Chondrocyte (in vitro differentiated cells): ENCODE results near the gene DENND1B. TPM values are rescaled to one million over a fixed set of nuclear protein-coding genes. Genes with fewer than 3 reads are reported as not detected.
"Not testable (repeated sequence)": the region's sequence is repeated elsewhere in the genome, so short reads cannot be mapped to it uniquely, and the experiment has no call there.

Experiments used
- DNase-seq: peaks from one replicate; pipeline ENCODE4 v3.0.0; 2021; ENCODE audit warnings: mixed read lengths, low spot score
- H3K27ac Mint-ChIP-seq: one replicate; pipeline ENCODE4 v1.8.0; 2021; ENCODE audit warnings: mild to moderate bottlenecking, moderate library complexity, mixed read lengths; ENCODE audit not compliant: unreplicated experiment
- H3K27me3 Mint-ChIP-seq: 2 replicates; pipeline ENCODE4 v1.8.0; 2021; ENCODE audit warnings: low read depth, mixed read lengths
- H3K36me3 Mint-ChIP-seq: 2 replicates; pipeline ENCODE4 v1.8.0; 2021; ENCODE audit warnings: low read depth, mixed read lengths
- H3K4me1 Mint-ChIP-seq: 2 replicates; pipeline ENCODE4 v1.8.0; 2021; ENCODE audit warnings: low read depth, mild to moderate bottlenecking, mixed read lengths
- H3K4me3 Mint-ChIP-seq: one replicate; pipeline ENCODE4 v1.8.0; 2021; ENCODE audit warnings: mild to moderate bottlenecking, moderate library complexity, mixed read lengths; ENCODE audit not compliant: unreplicated experiment
- H3K9me3 Mint-ChIP-seq: 2 replicates; pipeline ENCODE4 v1.8.0; 2021; ENCODE audit warnings: low read depth, mixed read lengths
- total RNA-seq: library from RNA; stranded (reverse); gene quantifications from 3 replicates; pipeline ENCODE4 v1.2.1, GENCODE V29; 2021
- TF ChIP-seq, protein P1 (sequence below): fragments of 200-600 bp; sonication (generic); IDR thresholded peaks from 2 replicates; pipeline ENCODE4 v1.5.0; 2021; ENCODE audit warnings: antibody characterized with exemption, mild to moderate bottlenecking, moderate library complexity

DENND1B gene
- total RNA-seq, 1 donor from 2014 or later = 10.9 TPM

DNA sequence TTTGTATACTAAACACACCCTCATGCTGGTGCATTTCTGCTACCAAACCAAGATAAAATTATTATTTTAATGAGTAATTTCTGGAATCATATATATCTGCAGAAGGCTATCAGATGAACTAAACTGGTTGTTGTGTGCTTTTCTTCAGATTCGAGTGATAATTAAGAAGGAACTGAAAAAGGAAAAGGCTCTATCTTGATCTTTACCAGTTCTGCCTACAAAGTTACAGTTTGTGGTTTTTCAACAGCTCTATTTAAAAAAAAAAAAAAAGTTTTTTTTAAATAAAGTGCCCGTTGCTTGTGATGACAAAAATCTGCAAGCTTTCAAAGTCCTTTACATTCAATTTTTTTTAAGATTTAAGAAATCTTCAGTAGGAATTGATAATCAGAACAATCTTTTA, 13.6 kb downstream of the DENND1B start:
- Mint-ChIP-seq H3K4me3 (no peak overlapping the region), H3K4me1 (no peaks in the 10 kb centered on the region), H3K9me3 (no peaks in the 10 kb centered on the region), H3K27ac (no peak overlapping the region), H3K36me3 (no peaks in the 10 kb centered on the region), H3K27me3 (no peaks in the 10 kb centered on the region)
- TF ChIP-seq, protein P1, sequence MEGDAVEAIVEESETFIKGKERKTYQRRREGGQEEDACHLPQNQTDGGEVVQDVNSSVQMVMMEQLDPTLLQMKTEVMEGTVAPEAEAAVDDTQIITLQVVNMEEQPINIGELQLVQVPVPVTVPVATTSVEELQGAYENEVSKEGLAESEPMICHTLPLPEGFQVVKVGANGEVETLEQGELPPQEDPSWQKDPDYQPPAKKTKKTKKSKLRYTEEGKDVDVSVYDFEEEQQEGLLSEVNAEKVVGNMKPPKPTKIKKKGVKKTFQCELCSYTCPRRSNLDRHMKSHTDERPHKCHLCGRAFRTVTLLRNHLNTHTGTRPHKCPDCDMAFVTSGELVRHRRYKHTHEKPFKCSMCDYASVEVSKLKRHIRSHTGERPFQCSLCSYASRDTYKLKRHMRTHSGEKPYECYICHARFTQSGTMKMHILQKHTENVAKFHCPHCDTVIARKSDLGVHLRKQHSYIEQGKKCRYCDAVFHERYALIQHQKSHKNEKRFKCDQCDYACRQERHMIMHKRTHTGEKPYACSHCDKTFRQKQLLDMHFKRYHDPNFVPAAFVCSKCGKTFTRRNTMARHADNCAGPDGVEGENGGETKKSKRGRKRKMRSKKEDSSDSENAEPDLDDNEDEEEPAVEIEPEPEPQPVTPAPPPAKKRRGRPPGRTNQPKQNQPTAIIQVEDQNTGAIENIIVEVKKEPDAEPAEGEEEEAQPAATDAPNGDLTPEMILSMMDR = no peak
- no peak for DNase-seq

DNA sequence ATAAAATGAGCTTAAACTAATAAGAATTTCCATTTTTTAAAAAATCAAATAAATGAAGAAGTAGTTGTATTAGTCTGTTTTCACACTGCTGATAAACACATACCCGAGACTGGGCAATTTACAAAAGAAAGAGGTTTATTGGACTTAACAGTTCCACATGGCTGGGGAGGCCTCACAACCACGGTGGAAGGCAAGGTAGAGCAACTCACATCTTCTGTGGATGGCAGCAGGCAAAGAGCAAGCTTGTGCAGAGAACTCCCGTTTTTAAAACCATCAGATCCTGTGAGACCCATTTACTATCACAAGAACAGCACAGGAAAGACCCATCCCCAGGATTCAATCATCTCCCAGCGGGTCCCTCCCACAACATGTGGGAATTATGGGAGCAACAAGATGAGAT, 19.7 kb downstream of the DENND1B start:
- H3K27ac Mint-ChIP-seq, DNase-seq, H3K27me3 Mint-ChIP-seq, H3K9me3 Mint-ChIP-seq, H3K36me3 Mint-ChIP-seq, H3K4me1 Mint-ChIP-seq, H3K4me3 Mint-ChIP-seq: not testable (repeated sequence)

- not testable (repeated sequence) for DNase-seq
These were observed 22.6 kb downstream of the DENND1B start for GRCh38 chr1:197752652-197753164.

DNA sequence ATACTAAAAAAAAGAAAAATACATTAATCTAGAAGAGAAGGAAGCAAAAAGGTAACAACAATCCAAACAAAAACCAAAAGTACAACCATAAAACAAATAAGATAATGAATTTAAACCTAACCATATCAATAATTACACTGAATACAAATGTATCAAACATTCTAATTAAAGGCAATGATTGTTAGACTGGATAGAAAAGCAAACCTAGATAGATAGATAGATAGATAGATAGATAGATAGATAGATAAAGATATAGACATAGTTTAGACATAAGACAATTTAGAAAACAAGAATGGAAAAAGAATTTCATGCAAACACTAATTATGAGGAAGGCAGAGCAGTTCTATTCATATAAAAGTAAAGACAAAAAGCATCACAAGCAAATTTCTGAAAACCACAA, 24.9 kb downstream of the DENND1B start:
- Mint-ChIP-seq H3K4me1 (peaks cover 8% of the 10 kb centered on the region), H3K27ac (no peak overlapping the region), H3K27me3 (no peaks in the 10 kb centered on the region), H3K4me3 (no peak overlapping the region), H3K36me3 (peaks cover 6% of the 10 kb centered on the region), H3K9me3 (peaks cover 4% of the 10 kb centered on the region)
- DNase-seq = no peak
- TF ChIP-seq, protein P1 = no peak

More at GRCh38 chr1:197752652-197753164, 22.6 kb downstream of the DENND1B start:
- not testable (repeated sequence) for H3K4me3 Mint-ChIP-seq, H3K4me1 Mint-ChIP-seq, H3K27me3 Mint-ChIP-seq, H3K36me3 Mint-ChIP-seq, H3K27ac Mint-ChIP-seq, H3K9me3 Mint-ChIP-seq

GRCh38 chr1:197745911-197746310, 29.4 kb downstream of the DENND1B start:
- DNase-seq = no peak
- TF ChIP-seq, protein P1 = no peak
- H3K9me3 Mint-ChIP-seq = peaks cover 7% of the 10 kb centered on the region
- H3K4me3 Mint-ChIP-seq = no peak overlapping the region
- peaks cover 4% of the 10 kb centered on the region for H3K36me3 Mint-ChIP-seq
- H3K27me3 Mint-ChIP-seq = no peaks in the 10 kb centered on the region
- H3K4me1 Mint-ChIP-seq = peaks cover 15% of the 10 kb centered on the region
- no peak overlapping the region for H3K27ac Mint-ChIP-seq

DNA sequence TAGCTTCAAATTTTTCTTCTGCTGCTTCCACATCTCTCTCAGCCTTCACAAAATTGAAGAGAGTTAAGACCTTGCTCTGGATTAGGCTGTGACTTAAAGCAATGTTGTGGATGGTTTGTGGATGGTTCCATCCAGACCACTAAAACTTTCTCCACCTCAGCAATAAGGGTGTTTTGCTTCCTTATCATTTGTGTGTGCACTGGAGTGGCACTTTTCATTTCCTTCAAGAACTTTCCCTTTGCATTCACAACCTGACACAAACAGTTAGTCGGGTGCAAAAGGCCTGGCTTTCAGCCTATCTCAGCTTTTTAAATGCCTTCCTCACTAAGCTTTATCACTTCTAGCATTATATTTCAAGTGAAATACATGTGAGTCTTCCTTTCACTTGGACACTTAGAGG, 30.3 kb downstream of the DENND1B start:
- peaks cover 11% of the 10 kb centered on the region for H3K4me1 Mint-ChIP-seq
- peaks cover 4% of the 10 kb centered on the region for H3K36me3 Mint-ChIP-seq
- peaks cover 7% of the 10 kb centered on the region for H3K9me3 Mint-ChIP-seq
- DNase-seq = no peak
- TF ChIP-seq, protein P1 = no peak
- no peak overlapping the region for H3K4me3 Mint-ChIP-seq
- no peaks in the 10 kb centered on the region for H3K27me3 Mint-ChIP-seq
- no peak overlapping the region for H3K27ac Mint-ChIP-seq
